ENCODE data around the gene PGD. TPM values are rescaled to one million over a fixed set of nuclear protein-coding genes. Genes with fewer than 3 reads are reported as not detected.

The PGD gene
- total RNA-seq: 100 and 158 TPM in 2 replicates

DNA sequence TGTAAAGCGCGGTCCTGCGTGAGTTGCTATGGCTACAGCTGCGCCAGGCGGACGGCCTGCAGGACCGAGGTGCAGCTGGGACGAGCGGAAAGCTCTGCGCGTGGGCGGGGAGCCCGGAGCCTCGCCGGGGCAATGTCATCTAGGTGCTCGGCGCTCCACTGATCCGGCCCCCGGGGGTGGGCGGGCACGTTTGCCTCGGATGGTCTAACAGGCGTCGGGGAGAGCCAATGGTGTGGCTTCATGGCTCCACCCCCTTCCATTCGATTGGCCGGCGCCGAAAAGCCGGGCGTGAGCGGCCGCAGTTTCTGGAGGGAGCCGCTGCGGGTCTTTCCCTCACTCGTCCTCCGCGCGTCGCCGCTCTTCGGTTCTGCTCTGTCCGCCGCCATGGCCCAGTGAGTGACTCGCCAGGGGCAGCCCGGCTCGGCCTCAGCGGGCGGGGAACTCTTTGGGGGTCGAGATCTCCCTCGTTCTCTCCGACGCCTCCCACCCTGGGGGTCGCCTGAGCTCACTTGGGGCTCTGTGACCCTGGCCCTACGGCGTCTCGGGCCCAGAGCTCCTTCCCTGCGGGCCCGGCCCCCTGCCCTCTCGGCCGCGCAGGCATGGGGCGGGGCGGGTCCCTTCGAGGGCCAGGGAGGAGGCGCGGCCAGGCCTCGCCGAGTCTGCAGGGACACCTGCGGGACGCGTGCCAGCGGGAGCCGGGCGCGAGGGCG is at the start of gene PGD:
Gene PGD, plus strand, starts transcription at position 331 of the 710 bp plus-strand sequence. Its CDS starts 54 bp downstream, at position 385.

DNA sequence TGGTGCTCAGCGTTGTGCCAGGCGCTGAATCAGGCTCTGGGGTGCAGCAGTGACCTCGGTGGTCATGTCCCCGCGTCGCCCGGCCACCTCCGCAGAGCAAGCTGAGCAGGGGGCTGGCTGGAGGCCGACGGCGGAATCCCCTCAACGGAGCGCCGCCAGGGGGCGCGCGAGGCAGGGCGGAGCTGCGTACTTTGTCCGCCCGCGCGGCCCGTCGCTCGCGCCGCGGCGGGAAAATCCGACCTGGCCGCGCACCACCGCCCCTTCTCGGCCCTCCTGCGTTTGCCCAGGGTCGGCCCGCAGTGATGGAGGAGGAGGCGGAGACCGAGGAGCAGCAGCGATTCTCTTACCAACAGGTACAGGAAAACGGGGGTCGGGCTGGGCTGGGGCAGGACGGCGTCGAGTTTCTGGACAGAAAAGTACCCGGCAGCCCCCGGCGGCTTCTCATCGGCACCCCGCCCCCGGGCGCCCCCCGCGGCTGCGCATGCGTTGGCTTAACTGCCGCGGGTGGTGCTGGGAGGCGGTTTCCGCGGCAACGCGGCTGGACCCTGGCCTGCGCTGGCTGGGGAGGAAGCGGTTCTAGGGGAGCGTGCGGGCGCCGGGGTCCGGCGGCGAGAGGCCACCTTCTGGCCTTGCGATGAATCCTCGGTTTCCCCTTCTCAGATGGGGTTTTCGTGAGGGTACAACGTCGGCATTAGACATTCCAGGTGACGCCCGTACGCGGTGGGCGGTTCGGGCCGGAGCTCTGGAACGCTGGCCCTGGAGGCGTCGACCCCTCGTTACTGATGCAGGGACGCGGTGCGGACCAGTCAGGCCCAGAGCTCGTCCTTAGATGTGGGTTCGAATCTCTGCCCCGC is 31.6 kb downstream of the PGD start, which contains the start of gene CENPS:
Gene CENPS, plus strand, starts transcription at position 218 of the 854 bp plus-strand sequence. Its CDS starts 85 bp downstream, at position 303.

DNA sequence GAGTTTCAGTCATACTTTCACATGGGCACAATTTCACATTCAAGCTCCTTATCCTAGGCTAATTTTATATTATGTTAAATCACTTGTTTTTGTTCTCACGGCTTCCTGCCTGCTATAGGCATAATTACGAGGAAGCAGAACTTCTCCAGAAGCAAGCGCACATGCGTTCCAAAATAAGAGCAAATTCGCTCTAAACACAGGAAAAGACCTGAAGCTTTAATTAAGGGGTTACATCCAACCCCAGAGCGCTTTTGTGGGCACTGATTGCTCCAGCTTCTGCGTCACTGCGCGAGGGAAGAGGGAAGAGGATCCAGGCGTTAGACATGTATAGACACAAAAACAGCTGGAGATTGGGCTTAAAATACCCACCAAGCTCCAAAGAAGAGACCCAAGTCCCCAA is 50.9 kb downstream of the PGD start, which contains the start of gene CORT:
Gene CORT, plus strand, starts transcription at position 281 of the 400 bp plus-strand sequence. CDS start 193 bp downstream, outside the sequence.

Other genes with a start within 250 kb of the PGD start
- gene KIF1B, start 188.5 kb upstream of the PGD start, total RNA-seq: 31.0 and 44.1 TPM in 2 replicates
- gene CENPS, start 31.4 kb downstream of the PGD start, total RNA-seq: 8.1 and 8.8 TPM in 2 replicates
- gene CORT, start 51.0 kb downstream of the PGD start, total RNA-seq: 0.29 and 0.33 TPM in 2 replicates
- gene DFFA, start 73.5 kb downstream of the PGD start, total RNA-seq: 54.9 and 63.0 TPM in 2 replicates
- 20.6 and 29.1 TPM in 2 replicates for gene PEX14, start 75.9 kb downstream of the PGD start, total RNA-seq